CD14-positive monocyte (primary cell): ENCODE results near the gene PRRG1. TPM values are rescaled to one million over a fixed set of nuclear protein-coding genes. Genes with fewer than 3 reads are reported as not detected.
"Not testable (repeated sequence)": the region's sequence is repeated elsewhere in the genome, so short reads cannot be mapped to it uniquely, and the experiment has no call there.

Experiments used
- DNase-seq, 3 donors: peaks; one replicate each; pipeline ENCODE4 v3.0.0-alpha.2; 2011 to 2022
- H2AFZ ChIP-seq: 2 replicates; pipeline ENCODE4 v1.6.0; 2012; ENCODE audit warnings: mild to moderate bottlenecking, low read depth, low read length, inconsistent platforms; ENCODE audit not compliant: insufficient read depth, poor library complexity, severe bottlenecking
- H3K27ac ChIP-seq, 2 donors: 1 replicate in 1 of 2; 2 replicates in 1 of 2; pipeline ENCODE4 v1.5.1; 2012 to 2013; ENCODE audit warnings: low read length in 2 of 2, control low read depth in 1 of 2, inconsistent platforms in 1 of 2, low read depth in 1 of 2, mild to moderate bottlenecking in 1 of 2
- H3K27me3 ChIP-seq, 2 donors: one replicate each; pipeline versions ENCODE4 v1.6.0 to v1.6.1; 2011 to 2013; ENCODE audit warnings: low read length in 2 of 2; ENCODE audit not compliant: control insufficient read depth in 2 of 2, insufficient read depth in 2 of 2
- H3K36me3 ChIP-seq, 2 donors: replicated peaks in 1 of 2; 1 replicate in 1 of 2; 2 replicates in 1 of 2; pipeline versions ENCODE4 v1.5.1 to v1.6.1; 2012 to 2013; ENCODE audit warnings: low read length in 2 of 2, control low read depth in 1 of 2, inconsistent platforms in 1 of 2, mild to moderate bottlenecking in 1 of 2; ENCODE audit not compliant: insufficient read depth in 2 of 2, control insufficient read depth in 1 of 2
- H3K4me1 ChIP-seq, 2 donors: 1 replicate in 1 of 2; 2 replicates in 1 of 2; pipeline versions ENCODE4 v1.5.1 to v1.6.1; 2012 to 2013; ENCODE audit warnings: low read length in 2 of 2, control low read depth in 1 of 2, inconsistent platforms in 1 of 2, mild to moderate bottlenecking in 1 of 2, moderate library complexity in 1 of 2; ENCODE audit not compliant: insufficient read depth in 2 of 2, control insufficient read depth in 1 of 2
- H3K4me2 ChIP-seq: replicated peaks from 2 replicates; pipeline ENCODE3; 2012; ENCODE audit warnings: low read length, moderate library complexity, mild to moderate bottlenecking; ENCODE audit not compliant: poor library complexity, severe bottlenecking; ENCODE audit errors: extremely low read depth
- H3K4me3 ChIP-seq, 3 experiments: fragments of 200-600 bp in 1 of 3; sonication (generic) in 1 of 3; replicated peaks in 1 of 3; 1 replicate in 2 of 3; 2 replicates in 1 of 3; pipeline ENCODE4 v1.5.1; 2011 to 2013; ENCODE audit warnings: low read length in 3 of 3, mild to moderate bottlenecking in 3 of 3, control low read depth in 2 of 3, low read depth in 2 of 3, inconsistent platforms in 1 of 3, moderate library complexity in 1 of 3
- H3K79me2 ChIP-seq: 2 replicates; pipeline ENCODE4 v1.6.0; 2012; ENCODE audit warnings: mild to moderate bottlenecking, control low read depth, inconsistent platforms, low read length, moderate library complexity; ENCODE audit not compliant: insufficient read depth
- H3K9ac ChIP-seq: 2 replicates; pipeline ENCODE4 v1.6.0; 2017; ENCODE audit warnings: low read length, mild to moderate bottlenecking; ENCODE audit not compliant: insufficient read depth, poor library complexity, severe bottlenecking
- H3K9me3 ChIP-seq, 2 donors: replicated peaks in 1 of 2; 1 replicate in 1 of 2; 2 replicates in 1 of 2; pipeline versions ENCODE4 v1.5.1 to v1.6.1; 2012 to 2013; ENCODE audit warnings: low read length in 2 of 2, control low read depth in 1 of 2; ENCODE audit not compliant: control insufficient read depth in 1 of 2, insufficient read depth in 1 of 2
- H4K20me1 ChIP-seq: 2 replicates; pipeline ENCODE4 v1.6.0; 2012; ENCODE audit warnings: mild to moderate bottlenecking, low read length, control low read depth, moderate library complexity; ENCODE audit not compliant: insufficient read depth
- H3K27ac Mint-ChIP-seq, 7 donors: one replicate each; pipeline ENCODE4 v1.8.0; 2020; ENCODE audit warnings: mild to moderate bottlenecking in 7 of 7, mixed read lengths in 7 of 7, moderate library complexity in 6 of 7, inconsistent platforms in 2 of 7
- H3K27me3 Mint-ChIP-seq, 3 donors: one replicate each; pipeline ENCODE4 v1.8.0; 2021 to 2022; ENCODE audit warnings: low read depth in 3 of 3, mild to moderate bottlenecking in 3 of 3, mixed read lengths in 3 of 3, moderate library complexity in 3 of 3, inconsistent platforms in 1 of 3
- H3K36me3 Mint-ChIP-seq, 2 donors: one replicate each; pipeline ENCODE4 v1.8.0; 2020; ENCODE audit warnings: mixed read lengths in 2 of 2, inconsistent platforms in 1 of 2, mild to moderate bottlenecking in 1 of 2
- H3K4me1 Mint-ChIP-seq: one replicate; pipeline ENCODE4 v1.8.0; 2020; ENCODE audit warnings: mild to moderate bottlenecking, mixed read lengths
- H3K4me3 Mint-ChIP-seq, 2 donors: one replicate each; pipeline ENCODE4 v1.8.0; 2020; ENCODE audit warnings: mild to moderate bottlenecking in 2 of 2, mixed read lengths in 2 of 2, moderate library complexity in 1 of 2
- H3K9me3 Mint-ChIP-seq, 7 donors: one replicate each; pipeline ENCODE4 v1.8.0; 2020 to 2022; ENCODE audit warnings: mixed read lengths in 7 of 7, mild to moderate bottlenecking in 6 of 7, moderate library complexity in 6 of 7, inconsistent platforms in 2 of 7
- CTCF ChIP-seq: fragments of 200-600 bp; IDR thresholded peaks from one replicate; pipeline ENCODE4 v1.8.0; 2022; ENCODE audit warnings: antibody characterized with exemption, mild to moderate bottlenecking
- WGBS: methylation state at CpG from one replicate; pipeline ENCODE4 v1.1.5; 2013; ENCODE audit warnings: missing lambda C conversion rate; ENCODE audit not compliant: insufficient coverage; 5-methylcytosine and 5-hydroxymethylcytosine counted together
- intact Hi-C, 2 donors: fragments of 100-400 bp; cut with micrococcal nuclease; formaldehyde crosslinking; loops; one replicate each; pipeline versions ENCODE4 v1.15.0 to v1.15.1; 2023
- polyA plus RNA-seq, 3 donors: library from polyadenylated mRNA; depleted of rRNA in 1 of 3; unstranded in 2 of 3; stranded (reverse) in 1 of 3; fragments of 300-500 nt in 2 of 3; fragments of >200 nt in 1 of 3; fragmentation: Illumina TruSeq in 2 of 3; gene quantifications; 1 replicate in 2 of 3; 2 replicates in 1 of 3; pipeline ENCODE4 v1.2.3, GENCODE V29; 2012 to 2021

PRRG1 gene
- polyA plus RNA-seq, 3 donors: 0.04 to 0.39 (median 0.14) TPM

- no peak for DNase-seq
- H3K27me3 ChIP-seq: no peaks in the 10 kb centered on the region
- H3K4me1 Mint-ChIP-seq: no peaks in the 10 kb centered on the region
- no peaks in the 10 kb centered on the region for H3K36me3 ChIP-seq
- H3K9me3 Mint-ChIP-seq: peaks cover 0 to 2% (median 0%) of the 10 kb centered on the region in 7 donors
- no peak overlapping the region for H3K4me2 ChIP-seq
- no peaks in the 10 kb centered on the region for H4K20me1 ChIP-seq
- no peaks in the 10 kb centered on the region for H3K4me1 ChIP-seq
- H3K79me2 ChIP-seq: no peaks in the 10 kb centered on the region
- H3K4me3 ChIP-seq: no peak overlapping the region
- H3K27ac Mint-ChIP-seq: no peak overlapping the region
- intact Hi-C loops: no loop called here
- H2AFZ ChIP-seq: no peak overlapping the region
- H3K9me3 ChIP-seq: no peaks in the 10 kb centered on the region
- no CpG with 5 or more reads among the region's 5 CpGs for WGBS
- no peaks in the 10 kb centered on the region for H3K36me3 Mint-ChIP-seq
- TF ChIP-seq CTCF: no peak
- H3K9ac ChIP-seq: no peak overlapping the region
- H3K27me3 Mint-ChIP-seq: peaks cover 0 to 2% (median 0%) of the 10 kb centered on the region in 3 donors
- no peak overlapping the region for H3K4me3 Mint-ChIP-seq
- H3K27ac ChIP-seq: no peak overlapping the region
Observed at GRCh38 chrX:37474478-37474877, 125.3 kb downstream of the PRRG1 start.

GRCh38 chrX:37476571-37477170, 127.5 kb downstream of the PRRG1 start:
- no CpG with 5 or more reads among the region's 3 CpGs for WGBS
- no peaks in the 10 kb centered on the region for H3K9me3 ChIP-seq
- H3K4me3 Mint-ChIP-seq: no peak overlapping the region
- no peak overlapping the region for H3K27ac Mint-ChIP-seq
- no peak for TF ChIP-seq CTCF
- intact Hi-C loops: no loop called here
- H3K4me2 ChIP-seq: no peak overlapping the region
- no peak overlapping the region for H3K27ac ChIP-seq
- DNase-seq: no peak
- H3K36me3 Mint-ChIP-seq: no peaks in the 10 kb centered on the region
- no peak overlapping the region for H3K9ac ChIP-seq
- H3K27me3 ChIP-seq: no peaks in the 10 kb centered on the region
- H3K4me1 Mint-ChIP-seq: no peaks in the 10 kb centered on the region
- no peaks in the 10 kb centered on the region for H3K4me1 ChIP-seq
- H3K79me2 ChIP-seq: no peaks in the 10 kb centered on the region
- H3K4me3 ChIP-seq: no peak overlapping the region
- H3K27me3 Mint-ChIP-seq: peaks cover 0 to 5% (median 2%) of the 10 kb centered on the region in 3 donors
- no peaks in the 10 kb centered on the region for H3K9me3 Mint-ChIP-seq
- H2AFZ ChIP-seq: no peak overlapping the region
- H3K36me3 ChIP-seq: no peaks in the 10 kb centered on the region
- H4K20me1 ChIP-seq: no peaks in the 10 kb centered on the region

- H3K4me2 ChIP-seq, H3K27ac ChIP-seq, H3K9me3 ChIP-seq, H3K36me3 Mint-ChIP-seq, H3K4me3 Mint-ChIP-seq, H3K9me3 Mint-ChIP-seq, H3K36me3 ChIP-seq, H3K4me3 ChIP-seq, H3K9ac ChIP-seq, H2AFZ ChIP-seq, H3K4me1 Mint-ChIP-seq, DNase-seq, H4K20me1 ChIP-seq, H3K27me3 ChIP-seq, H3K27me3 Mint-ChIP-seq, H3K4me1 ChIP-seq, H3K27ac Mint-ChIP-seq, H3K79me2 ChIP-seq, intact Hi-C loops: not testable (repeated sequence)
- 100% methylated on average over 2 of the region's 4 CpGs for WGBS
Observed at GRCh38 chrX:37484335-37484734, 135.2 kb downstream of the PRRG1 start.
